GM10248 (cell line): ENCODE measurements around the gene ABLIM2.

Experiments
- CTCF ChIA-PET: fragments of 300-600 bp; sonication (Branson Sonifier 250); formaldehyde crosslinking; extraction: SDS; loops from one replicate; lab custom pipeline; 2021; ENCODE audit warnings: antibody characterized with exemption; lab: Yijun Ruan, JAX
- POLR2A ChIA-PET: fragments of 350-650 bp; sonication (Branson Sonifier 250); formaldehyde crosslinking; extraction: SDS; loops from one replicate; lab custom pipeline; 2020; ENCODE audit warnings: antibody characterized with exemption; lab: Yijun Ruan, JAX
- DNase-seq: peaks from one replicate; pipeline ENCODE4 v3.0.0; 2012; ENCODE audit errors: extremely low spot score
- CTCF ChIP-seq: IDR thresholded peaks from 2 replicates; pipeline ENCODE4 v1.5.1; 2012; ENCODE audit warnings: mild to moderate bottlenecking, low read depth; ENCODE audit errors: extremely low read depth, missing control alignments, control extremely low read depth

ABLIM2 gene

GRCh38 chr4:8004066-8004465, 154.5 kb downstream of the ABLIM2 start:
- DNase-seq, result no peak
- POLR2A ChIA-PET, result no interaction called here
- no peak for TF ChIP-seq CTCF
- CTCF ChIA-PET, result interaction anchor here (0.8 kb wide), 1 partner anchor 64 kb away, joined by 3 read pairs; no protein-coding TSS in a partner anchor

GRCh38 chr4:8002525-8003309, 155.9 kb downstream of the ABLIM2 start:
- no peak for DNase-seq
- CTCF ChIA-PET, result no interaction called here
- no peak for TF ChIP-seq CTCF
- POLR2A ChIA-PET, result no interaction called here

- ChIA-PET CTCF (no interaction called here), POLR2A (no interaction called here)
- no peak for TF ChIP-seq CTCF
- no peak for DNase-seq
Observed at GRCh38 chr4:8001564-8002355, 156.9 kb downstream of the ABLIM2 start.

- CTCF ChIA-PET, result no interaction called here
- no peak for TF ChIP-seq CTCF
- no peak for DNase-seq
- POLR2A ChIA-PET, result no interaction called here
Observed at GRCh38 chr4:8000721-8001491, 157.7 kb downstream of the ABLIM2 start.

- DNase-seq, result no peak
- CTCF ChIA-PET, result no interaction called here
- POLR2A ChIA-PET, result no interaction called here
- TF ChIP-seq CTCF, result no peak
Observed at GRCh38 chr4:8000247-8000646, 158.4 kb downstream of the ABLIM2 start.

GRCh38 chr4:7999695-8000094, 158.9 kb downstream of the ABLIM2 start:
- TF ChIP-seq CTCF, result no peak
- CTCF ChIA-PET, result no interaction called here
- POLR2A ChIA-PET, result no interaction called here
- no peak for DNase-seq
